Middle frontal gyrus (tissue), 1 donor: Measurements from ENCODE around the gene NPL.

Source experiments
- DNase-seq: peaks from one replicate; pipeline ENCODE4 v3.0.0-alpha.2; 2015; ENCODE audit warnings: low spot score; ENCODE audit errors: extremely low spot score

NPL gene

GRCh38 chr1:182863940-182864339 lies 74.4 kb downstream of the NPL start:
- no peak for DNase-seq

GRCh38 chr1:182867861-182868260 lies 78.3 kb downstream of the NPL start:
- no peak for DNase-seq

- DNase-seq = no peak
These were observed 79.7 kb downstream of the NPL start for GRCh38 chr1:182869241-182869666.

DNA sequence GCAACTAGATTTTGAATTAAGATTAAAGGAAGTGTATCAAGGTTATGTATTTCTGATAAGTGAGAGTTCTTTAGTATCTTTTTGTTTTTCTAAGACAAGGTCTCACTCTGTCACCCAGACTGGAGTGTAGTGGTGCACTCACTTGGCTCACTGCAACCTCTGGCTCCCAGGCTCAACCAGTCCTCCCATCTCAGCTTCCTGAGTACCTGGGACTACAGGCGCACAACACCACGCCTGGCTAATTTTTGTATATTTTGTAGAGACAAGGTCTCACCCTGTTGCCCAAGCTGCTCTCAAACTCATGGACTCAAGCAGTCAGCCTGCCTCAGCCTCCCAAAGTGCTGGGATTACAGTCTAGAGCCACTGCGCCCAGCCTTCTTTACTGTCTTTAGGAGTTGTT lies 83.3 kb downstream of the NPL start:
- no peak for DNase-seq

DNA sequence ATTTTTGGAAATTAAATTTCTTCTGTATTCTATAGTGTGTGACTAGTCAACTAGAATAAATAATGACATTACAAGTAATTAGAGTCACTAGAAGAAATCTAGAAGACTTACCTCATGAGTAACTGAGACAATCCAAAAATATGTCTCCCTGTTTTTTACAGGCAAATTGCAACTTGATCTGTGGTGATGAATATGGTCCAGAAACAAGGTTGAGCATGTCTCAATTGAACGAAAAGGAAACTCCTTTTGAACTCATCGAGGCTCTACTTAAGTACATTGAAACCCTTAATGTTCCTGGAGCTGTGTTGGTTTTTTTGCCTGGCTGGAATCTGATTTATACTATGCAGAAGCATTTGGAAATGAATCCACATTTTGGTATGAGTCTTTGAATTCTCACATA lies 86.3 kb downstream of the NPL start:
- DNase-seq = no peak

DNA sequence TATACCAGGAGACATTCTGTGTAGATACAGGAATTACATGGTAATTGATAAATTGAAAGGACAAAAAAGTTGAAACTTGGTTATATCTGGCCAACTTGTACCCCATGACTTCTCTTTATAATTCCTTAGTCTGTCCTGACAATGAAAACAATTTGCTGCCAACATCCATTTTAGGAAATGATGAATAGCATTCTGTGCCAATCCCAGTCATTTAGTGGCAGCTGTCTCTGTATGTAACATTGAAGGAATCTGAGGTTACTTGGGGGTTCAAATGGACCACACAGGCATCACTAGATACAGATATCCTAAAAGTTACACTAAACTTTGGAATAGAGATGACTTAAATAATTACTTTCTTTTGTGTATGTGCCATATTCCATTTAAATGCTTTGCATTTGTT lies 87.8 kb downstream of the NPL start:
- no peak for DNase-seq

GRCh38 chr1:182877842-182878241 lies 88.3 kb downstream of the NPL start:
- DNase-seq = no peak
